ENCODE measurements around the gene ALKBH4.
"Not testable (repeated sequence)": the region's sequence is repeated elsewhere in the genome, so short reads cannot be mapped to it uniquely, and the experiment has no call there.

Gene ALKBH4

GRCh38 chr7:102456327-102456726 lies 8.3 kb downstream of the ALKBH4 start:
- peak in 1 of 58 donors; percentile 43 for DNase-seq

- DNase-seq = no peak
Measured at GRCh38 chr7:102455596-102455995, 9.1 kb downstream of the ALKBH4 start.

GRCh38 chr7:102454932-102455331 lies 9.7 kb downstream of the ALKBH4 start:
- DNase-seq = not testable (repeated sequence)

- no peak for DNase-seq
Measured at GRCh38 chr7:102454468-102454867, 10.2 kb downstream of the ALKBH4 start.

- no peak for DNase-seq
Measured at GRCh38 chr7:102453319-102453718, 11.3 kb downstream of the ALKBH4 start.

- DNase-seq = no peak
Measured at GRCh38 chr7:102452451-102452850, 12.2 kb downstream of the ALKBH4 start.

- DNase-seq = no peak
Measured at GRCh38 chr7:102451371-102452054, 13.2 kb downstream of the ALKBH4 start.

GRCh38 chr7:102450242-102450641 lies 14.4 kb downstream of the ALKBH4 start:
- peak in 9 of 58 donors; percentile 8 to 50 (median 31) for DNase-seq

GRCh38 chr7:102449136-102449535 lies 15.5 kb downstream of the ALKBH4 start:
- no peak for DNase-seq

GRCh38 chr7:102447311-102447710 lies 17.4 kb downstream of the ALKBH4 start:
- DNase-seq = no peak

- no peak for DNase-seq
Measured at GRCh38 chr7:102446387-102447156, 18.1 kb downstream of the ALKBH4 start.

- DNase-seq = no peak
Measured at GRCh38 chr7:102445674-102446071, 19.0 kb downstream of the ALKBH4 start.

GRCh38 chr7:102444961-102445673 lies 19.5 kb downstream of the ALKBH4 start:
- no peak for DNase-seq

GRCh38 chr7:102439963-102440795 lies 24.5 kb downstream of the ALKBH4 start:
- DNase-seq = peak in 2 of 58 donors; percentile 10 to 13

- no peak for DNase-seq
Measured at GRCh38 chr7:102436118-102436517, 28.5 kb downstream of the ALKBH4 start.

- no peak for DNase-seq
Measured at GRCh38 chr7:102434039-102434486, 30.6 kb downstream of the ALKBH4 start.

- peak in 55 of 58 donors; percentile 9 to 86 (median 66) for DNase-seq
Measured at GRCh38 chr7:102433219-102434038, 31.2 kb downstream of the ALKBH4 start, which contains the start of gene ORAI2. TSS of gene ORAI2 (plus strand) at chr7:102433575. CDS start at chr7:102438957, 5,382 bp downstream.

- no peak for DNase-seq
Measured at GRCh38 chr7:102432442-102433218, 32.0 kb downstream of the ALKBH4 start.

Data from anterior cingulate cortex (tissue), 58 donors.